ENCODE data around the gene FAM200B. TPM values are rescaled to one million over a fixed set of nuclear protein-coding genes. Genes with fewer than 3 reads are reported as not detected.

The FAM200B gene
- total and polyA plus RNA-seq, 2 donors (not counting 3 experiments of a cell fraction or from before 2014, with no cell fraction given): 13.9 to 24.6 TPM

DNA sequence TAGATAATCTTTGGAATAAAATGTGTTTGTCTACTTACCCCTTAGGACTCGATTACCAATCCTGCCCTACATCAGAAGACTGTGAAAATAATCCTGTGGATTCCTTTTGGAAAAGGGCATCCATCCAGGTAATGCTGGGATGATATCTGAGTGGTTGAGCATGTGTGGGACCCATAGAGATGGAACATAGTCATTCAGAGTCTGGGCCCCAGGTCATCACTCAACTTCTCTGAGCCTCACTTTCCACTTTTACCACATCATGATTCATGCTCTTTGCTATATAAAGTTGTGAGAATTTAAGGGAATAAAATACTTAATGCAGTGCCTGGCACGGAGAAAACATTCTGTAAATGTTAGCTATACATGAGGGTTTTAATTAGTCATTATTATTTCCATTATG, 30.1 kb downstream of the FAM200B start:
- Histone ChIP-seq H3K27ac (ENCODE audit: insufficient read depth, low read depth, low read length) (no peak overlapping the region), H3K4me1 (ENCODE audit: control insufficient read depth, extremely low read depth, insufficient read depth, low read length) (no peaks in the 10 kb centered on the region), H4K20me1 (replicated peaks; ENCODE audit: control insufficient read depth, extremely low read depth, insufficient read depth, low read length) (no peaks in the 10 kb centered on the region), H3K9ac (replicated peaks; ENCODE audit: extremely low read depth, insufficient read depth, low read length) (no peak overlapping the region), H3K36me3 (ENCODE audit: control insufficient read depth in 2 of 2, extremely low read depth in 1 of 2, insufficient read depth in 2 of 2, low read length in 2 of 2) (no peaks in the 10 kb centered on the region), H2AFZ (ENCODE audit: low read depth, low read length) (no peak overlapping the region), H3K4me2 (ENCODE audit: insufficient read depth, low read length) (no peak overlapping the region), H3K27me3 (ENCODE audit: control insufficient read depth in 2 of 2, insufficient read depth in 2 of 2, low read length in 2 of 2) (no peaks in the 10 kb centered on the region), H3K9me3 (replicated peaks; ENCODE audit: control insufficient read depth, insufficient read depth, low read length) (no peaks in the 10 kb centered on the region), H3K79me2 (ENCODE audit: control insufficient read depth, insufficient read depth, low read length) (no peaks in the 10 kb centered on the region), H3K9me1 (replicated peaks; ENCODE audit: control insufficient read depth, extremely low read depth, insufficient read depth, low read length) (no peaks in the 10 kb centered on the region), H3K4me3 (replicated peaks in 1 of 3; ENCODE audit: insufficient read depth in 1 of 3, low read depth in 1 of 3, low read length in 3 of 3) (no peak overlapping the region)
- FAIRE-seq (no peak), DNase-seq (ENCODE audit: low read depth, low spot score) (no peak)
- POLR2A ChIA-PET: no interaction called here
- no peak for TF ChIP-seq EZH2 (IDR thresholded peaks at IDR 0.05; ENCODE audit: borderline replicate concordance, low read depth, low read length, severe bottlenecking)
- no peak for TF ChIP-seq MYC (IDR thresholded peaks at IDR 0.05; ENCODE audit: low read depth, low read length)
- no peak for TF ChIP-seq POLR2AphosphoS5 (IDR thresholded peaks at IDR 0.05; ENCODE audit: insufficient read depth, low read depth, low read length)
- TF ChIP-seq, protein P1, sequence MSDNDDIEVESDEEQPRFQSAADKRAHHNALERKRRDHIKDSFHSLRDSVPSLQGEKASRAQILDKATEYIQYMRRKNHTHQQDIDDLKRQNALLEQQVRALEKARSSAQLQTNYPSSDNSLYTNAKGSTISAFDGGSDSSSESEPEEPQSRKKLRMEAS (IDR thresholded peaks at IDR 0.05; ENCODE audit: insufficient read depth, insufficient read length): no peak
- no peak for TF ChIP-seq GATA2 (IDR thresholded peaks at IDR 0.05; ENCODE audit: insufficient read depth, insufficient read length, low read depth, low read length)
- no peak for TF ChIP-seq FOS (IDR thresholded peaks at IDR 0.05; ENCODE audit: borderline replicate concordance, insufficient read depth, low read length)
- TF ChIP-seq JUN (IDR thresholded peaks at IDR 0.05; ENCODE audit: borderline replicate concordance, insufficient read depth, insufficient read length, low read depth): no peak
- no peak for TF ChIP-seq POLR2A (IDR thresholded peaks at IDR 0.05; ENCODE audit: low read depth, low read length)
- TF ChIP-seq, protein P2, sequence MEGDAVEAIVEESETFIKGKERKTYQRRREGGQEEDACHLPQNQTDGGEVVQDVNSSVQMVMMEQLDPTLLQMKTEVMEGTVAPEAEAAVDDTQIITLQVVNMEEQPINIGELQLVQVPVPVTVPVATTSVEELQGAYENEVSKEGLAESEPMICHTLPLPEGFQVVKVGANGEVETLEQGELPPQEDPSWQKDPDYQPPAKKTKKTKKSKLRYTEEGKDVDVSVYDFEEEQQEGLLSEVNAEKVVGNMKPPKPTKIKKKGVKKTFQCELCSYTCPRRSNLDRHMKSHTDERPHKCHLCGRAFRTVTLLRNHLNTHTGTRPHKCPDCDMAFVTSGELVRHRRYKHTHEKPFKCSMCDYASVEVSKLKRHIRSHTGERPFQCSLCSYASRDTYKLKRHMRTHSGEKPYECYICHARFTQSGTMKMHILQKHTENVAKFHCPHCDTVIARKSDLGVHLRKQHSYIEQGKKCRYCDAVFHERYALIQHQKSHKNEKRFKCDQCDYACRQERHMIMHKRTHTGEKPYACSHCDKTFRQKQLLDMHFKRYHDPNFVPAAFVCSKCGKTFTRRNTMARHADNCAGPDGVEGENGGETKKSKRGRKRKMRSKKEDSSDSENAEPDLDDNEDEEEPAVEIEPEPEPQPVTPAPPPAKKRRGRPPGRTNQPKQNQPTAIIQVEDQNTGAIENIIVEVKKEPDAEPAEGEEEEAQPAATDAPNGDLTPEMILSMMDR (IDR thresholded peaks at IDR 0.05; ENCODE audit: extremely low read depth in 1 of 2, insufficient read depth in 1 of 2, low read depth in 1 of 2, low read length in 2 of 2): no peak
- BruUV-seq (replicated peaks): no TSS peak
- CTCF ChIA-PET: no interaction called here
- dilution Hi-C loops (cut with MboI; ENCODE audit: extremely low pct_ligation_motif_present, low sequenced_read_pairs) (no loop called here), intact Hi-C loops (cut with micrococcal nuclease) (no loop called here)
